Osteoblast (primary cell): ENCODE data around the gene TRIO. TPM values are rescaled to one million over a fixed set of nuclear protein-coding genes. Genes with fewer than 3 reads are reported as not detected.

Source experiments
- DNase-seq: peaks from one replicate; pipeline ENCODE4 v3.0.0; 2011; ENCODE audit warnings: low spot score, mixed read lengths; ENCODE audit not compliant: insufficient read length; ENCODE audit errors: missing footprints
- H2AFZ ChIP-seq: 2 replicates; pipeline ENCODE4 v1.6.0; 2011; ENCODE audit warnings: mild to moderate bottlenecking, low read length
- H3K27ac ChIP-seq: 2 replicates; pipeline ENCODE4 v1.5.1; 2011; ENCODE audit warnings: mild to moderate bottlenecking, low read depth, low read length, moderate library complexity
- H3K27me3 ChIP-seq: 2 replicates; pipeline ENCODE4 v1.6.0; 2012; ENCODE audit warnings: mild to moderate bottlenecking, control low read depth, inconsistent platforms, low read length, moderate library complexity; ENCODE audit not compliant: insufficient read depth
- H3K36me3 ChIP-seq: 2 replicates; pipeline ENCODE4 v1.5.1; 2011; ENCODE audit warnings: mild to moderate bottlenecking, low read length, control low read depth, moderate library complexity; ENCODE audit not compliant: insufficient read depth
- H3K4me1 ChIP-seq: 2 replicates; pipeline ENCODE4 v1.5.1; 2011; ENCODE audit warnings: mild to moderate bottlenecking, low read length, control low read depth, moderate library complexity; ENCODE audit not compliant: insufficient read depth
- H3K4me2 ChIP-seq: 2 replicates; pipeline ENCODE4 v1.6.0; 2011; ENCODE audit warnings: mild to moderate bottlenecking, low read length; ENCODE audit not compliant: insufficient read depth
- H3K4me3 ChIP-seq: fragments of 200-600 bp; sonication (generic); 3 replicates; pipeline ENCODE4 v1.5.1; 2012; ENCODE audit warnings: mild to moderate bottlenecking, low read length, inconsistent platforms; ENCODE audit not compliant: insufficient read depth
- H3K79me2 ChIP-seq: 2 replicates; pipeline ENCODE4 v1.6.0; 2012; ENCODE audit warnings: mild to moderate bottlenecking, low read length, control low read depth, inconsistent platforms; ENCODE audit not compliant: insufficient read depth
- H3K9me3 ChIP-seq: 2 replicates; pipeline ENCODE4 v1.5.1; 2011; ENCODE audit warnings: low read depth, low read length, control low read depth
- H4K20me1 ChIP-seq: 2 replicates; pipeline ENCODE4 v1.6.0; 2012; ENCODE audit warnings: mild to moderate bottlenecking, low read length, control low read depth; ENCODE audit not compliant: insufficient read depth
- total RNA-seq: library from RNA; depleted of rRNA; stranded (reverse); fragments of >200 nt; gene quantifications from 2 replicates; pipeline ENCODE4 v1.2.3, GENCODE V29; 2012
- TF ChIP-seq, protein P1 (sequence below): IDR thresholded peaks from 2 replicates; pipeline ENCODE4 v1.5.1; 2011; ENCODE audit warnings: mild to moderate bottlenecking, low read depth, low read length, moderate library complexity; ENCODE audit errors: extremely low read depth

Gene TRIO
- total RNA-seq, 1 donor: 274 TPM

- peaks cover 47% of the 10 kb centered on the region for H3K4me1 ChIP-seq
- H4K20me1 ChIP-seq: peaks cover 9% of the 10 kb centered on the region
- TF ChIP-seq, protein P1, sequence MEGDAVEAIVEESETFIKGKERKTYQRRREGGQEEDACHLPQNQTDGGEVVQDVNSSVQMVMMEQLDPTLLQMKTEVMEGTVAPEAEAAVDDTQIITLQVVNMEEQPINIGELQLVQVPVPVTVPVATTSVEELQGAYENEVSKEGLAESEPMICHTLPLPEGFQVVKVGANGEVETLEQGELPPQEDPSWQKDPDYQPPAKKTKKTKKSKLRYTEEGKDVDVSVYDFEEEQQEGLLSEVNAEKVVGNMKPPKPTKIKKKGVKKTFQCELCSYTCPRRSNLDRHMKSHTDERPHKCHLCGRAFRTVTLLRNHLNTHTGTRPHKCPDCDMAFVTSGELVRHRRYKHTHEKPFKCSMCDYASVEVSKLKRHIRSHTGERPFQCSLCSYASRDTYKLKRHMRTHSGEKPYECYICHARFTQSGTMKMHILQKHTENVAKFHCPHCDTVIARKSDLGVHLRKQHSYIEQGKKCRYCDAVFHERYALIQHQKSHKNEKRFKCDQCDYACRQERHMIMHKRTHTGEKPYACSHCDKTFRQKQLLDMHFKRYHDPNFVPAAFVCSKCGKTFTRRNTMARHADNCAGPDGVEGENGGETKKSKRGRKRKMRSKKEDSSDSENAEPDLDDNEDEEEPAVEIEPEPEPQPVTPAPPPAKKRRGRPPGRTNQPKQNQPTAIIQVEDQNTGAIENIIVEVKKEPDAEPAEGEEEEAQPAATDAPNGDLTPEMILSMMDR: no peak
- peaks cover 26% of the 10 kb centered on the region for H3K79me2 ChIP-seq
- peak overlapping the region; percentile 31 for H3K27ac ChIP-seq
- no peak for DNase-seq
- no peaks in the 10 kb centered on the region for H3K27me3 ChIP-seq
- no peak overlapping the region for H3K4me3 ChIP-seq
- no peak overlapping the region for H3K4me2 ChIP-seq
- peaks cover 74% of the 10 kb centered on the region for H3K36me3 ChIP-seq
- H2AFZ ChIP-seq: no peak overlapping the region
- H3K9me3 ChIP-seq: no peaks in the 10 kb centered on the region
These were observed 253.6 kb downstream of the TRIO start for GRCh38 chr5:14396737-14397136.

GRCh38 chr5:14397717-14398116 is 254.6 kb downstream of the TRIO start:
- no peak for DNase-seq
- peak overlapping the region; percentile 31 for H3K27ac ChIP-seq
- peaks cover 12% of the 10 kb centered on the region for H4K20me1 ChIP-seq
- TF ChIP-seq, protein P1: no peak
- H3K27me3 ChIP-seq: no peaks in the 10 kb centered on the region
- H3K9me3 ChIP-seq: no peaks in the 10 kb centered on the region
- no peak overlapping the region for H2AFZ ChIP-seq
- no peak overlapping the region for H3K4me3 ChIP-seq
- peaks cover 47% of the 10 kb centered on the region for H3K4me1 ChIP-seq
- H3K36me3 ChIP-seq: peaks cover 70% of the 10 kb centered on the region
- H3K79me2 ChIP-seq: peaks cover 36% of the 10 kb centered on the region
- peak overlapping the region; percentile 4 for H3K4me2 ChIP-seq

DNA sequence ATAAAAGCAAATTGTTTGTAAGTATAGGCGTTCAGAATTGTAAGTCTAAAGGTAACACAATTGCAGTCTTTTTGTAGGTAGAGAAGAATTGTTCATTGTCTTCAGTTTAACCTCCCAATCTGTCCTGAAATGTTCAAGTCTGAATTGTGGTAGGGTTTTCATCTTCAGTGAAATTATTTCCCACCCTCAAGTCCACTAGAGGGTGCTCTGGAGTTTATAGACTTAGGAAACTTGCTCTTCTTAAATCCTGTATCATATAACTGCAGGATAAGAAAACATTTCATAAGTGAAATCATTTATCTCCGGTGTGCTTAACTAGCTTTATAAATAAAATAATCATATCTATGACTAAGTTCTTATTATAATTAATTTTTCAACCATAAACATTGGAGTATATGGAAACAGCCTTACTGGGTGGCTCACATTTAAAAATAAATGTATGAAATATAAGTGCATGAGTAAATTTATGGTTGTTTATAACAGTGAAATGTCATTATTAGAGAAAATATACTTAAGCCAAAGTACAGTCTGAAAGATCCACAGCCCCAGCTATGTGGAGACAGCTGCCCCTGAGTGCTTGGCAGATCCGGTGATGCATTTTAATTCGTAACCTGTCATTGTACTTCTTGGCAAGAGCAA is 256.0 kb downstream of the TRIO start:
- peaks cover 47% of the 10 kb centered on the region for H3K4me1 ChIP-seq
- no peak for DNase-seq
- no peaks in the 10 kb centered on the region for H3K27me3 ChIP-seq
- H2AFZ ChIP-seq: no peak overlapping the region
- H3K27ac ChIP-seq: peak overlapping the region; percentile 89
- peaks cover 59% of the 10 kb centered on the region for H3K36me3 ChIP-seq
- no peaks in the 10 kb centered on the region for H3K9me3 ChIP-seq
- H3K4me3 ChIP-seq: no peak overlapping the region
- H3K79me2 ChIP-seq: peaks cover 35% of the 10 kb centered on the region
- H3K4me2 ChIP-seq: peak overlapping the region; percentile 60
- H4K20me1 ChIP-seq: peaks cover 9% of the 10 kb centered on the region
- TF ChIP-seq, protein P1: peak; percentile 73

- no peak overlapping the region for H2AFZ ChIP-seq
- peak overlapping the region; percentile 60 for H3K4me2 ChIP-seq
- H3K4me1 ChIP-seq: peaks cover 52% of the 10 kb centered on the region
- H3K9me3 ChIP-seq: no peaks in the 10 kb centered on the region
- H3K79me2 ChIP-seq: peaks cover 32% of the 10 kb centered on the region
- H3K27me3 ChIP-seq: no peaks in the 10 kb centered on the region
- no peak for DNase-seq
- no peak overlapping the region for H3K4me3 ChIP-seq
- H3K36me3 ChIP-seq: peaks cover 56% of the 10 kb centered on the region
- H4K20me1 ChIP-seq: peaks cover 9% of the 10 kb centered on the region
- H3K27ac ChIP-seq: peak overlapping the region; percentile 89
- TF ChIP-seq, protein P1: no peak
These were observed 256.9 kb downstream of the TRIO start for GRCh38 chr5:14400085-14400484.
